ENCODE measurements around the gene PPP2R3A. TPM values are rescaled to one million over a fixed set of nuclear protein-coding genes. Genes with fewer than 3 reads are reported as not detected.
"Not testable (repeated sequence)": the region's sequence is repeated elsewhere in the genome, so short reads cannot be mapped to it uniquely, and the experiment has no call there.

The PPP2R3A gene
- total RNA-seq, 2 experiments from 2014 or later, result 0.05 to 0.21 TPM

- H3K4me1 Mint-ChIP-seq (ENCODE audit: low read depth); H3K36me3 Mint-ChIP-seq (ENCODE audit: low read depth); H3K4me3 Mint-ChIP-seq; ATAC-seq; H3K27ac Mint-ChIP-seq; DNase-seq; CTCF ChIA-PET; H3K27me3 Mint-ChIP-seq (ENCODE audit: low read depth); H3K9me3 Mint-ChIP-seq (ENCODE audit: insufficient read depth); POLR2A ChIA-PET: not testable (repeated sequence)
Measured at GRCh38 chr3:136119332-136119731, 153.8 kb downstream of the PPP2R3A start.

GRCh38 chr3:136119783-136120182, 154.3 kb downstream of the PPP2R3A start:
- H3K36me3 Mint-ChIP-seq (ENCODE audit: low read depth); H3K4me1 Mint-ChIP-seq (ENCODE audit: low read depth); DNase-seq; H3K27ac Mint-ChIP-seq; H3K4me3 Mint-ChIP-seq; H3K27me3 Mint-ChIP-seq (ENCODE audit: low read depth); POLR2A ChIA-PET; CTCF ChIA-PET; H3K9me3 Mint-ChIP-seq (ENCODE audit: insufficient read depth); ATAC-seq: not testable (repeated sequence)

- DNase-seq (no peak), ATAC-seq (no peak)
- H3K4me3 Mint-ChIP-seq, result no peak overlapping the region
- peaks cover 5% of the 10 kb centered on the region for H3K36me3 Mint-ChIP-seq (ENCODE audit: low read depth)
- no peaks in the 10 kb centered on the region for H3K9me3 Mint-ChIP-seq (ENCODE audit: insufficient read depth)
- H3K27ac Mint-ChIP-seq, result no peak overlapping the region
- peaks cover 5% of the 10 kb centered on the region for H3K27me3 Mint-ChIP-seq (ENCODE audit: low read depth)
- ChIA-PET CTCF (no interaction called here), POLR2A (no interaction called here)
- no peaks in the 10 kb centered on the region for H3K4me1 Mint-ChIP-seq (ENCODE audit: low read depth)
Measured at GRCh38 chr3:136120373-136121348, 155.1 kb downstream of the PPP2R3A start.

- Mint-ChIP-seq H3K27me3 (ENCODE audit: low read depth) (peaks cover 2% of the 10 kb centered on the region), H3K4me3 (no peak overlapping the region), H3K9me3 (ENCODE audit: insufficient read depth) (no peaks in the 10 kb centered on the region), H3K4me1 (ENCODE audit: low read depth) (no peaks in the 10 kb centered on the region), H3K27ac (no peak overlapping the region), H3K36me3 (ENCODE audit: low read depth) (peaks cover 2% of the 10 kb centered on the region)
- CTCF ChIA-PET, result no interaction called here
- POLR2A ChIA-PET, result no interaction called here
- ATAC-seq (no peak), DNase-seq (no peak)
Measured at GRCh38 chr3:136122006-136122405, 156.5 kb downstream of the PPP2R3A start.

- POLR2A ChIA-PET; CTCF ChIA-PET; H3K36me3 Mint-ChIP-seq (ENCODE audit: low read depth); ATAC-seq; H3K27me3 Mint-ChIP-seq (ENCODE audit: low read depth); DNase-seq; H3K27ac Mint-ChIP-seq; H3K4me1 Mint-ChIP-seq (ENCODE audit: low read depth); H3K9me3 Mint-ChIP-seq (ENCODE audit: insufficient read depth); H3K4me3 Mint-ChIP-seq: not testable (repeated sequence)
Measured at GRCh38 chr3:136131647-136132046, 166.1 kb downstream of the PPP2R3A start.

- Mint-ChIP-seq H3K27me3 (ENCODE audit: low read depth) (peaks cover 5% of the 10 kb centered on the region), H3K4me1 (ENCODE audit: low read depth) (peaks cover 5% of the 10 kb centered on the region), H3K9me3 (ENCODE audit: insufficient read depth) (no peaks in the 10 kb centered on the region), H3K27ac (no peak overlapping the region), H3K4me3 (no peak overlapping the region), H3K36me3 (ENCODE audit: low read depth) (no peaks in the 10 kb centered on the region)
- DNase-seq, result no peak
- POLR2A ChIA-PET, result no interaction called here
- CTCF ChIA-PET, result no interaction called here
- no peak for ATAC-seq
Measured at GRCh38 chr3:136134091-136134490, 168.6 kb downstream of the PPP2R3A start.

- Mint-ChIP-seq H3K27ac (no peak overlapping the region), H3K4me3 (no peak overlapping the region), H3K4me1 (ENCODE audit: low read depth) (peaks cover 5% of the 10 kb centered on the region), H3K9me3 (ENCODE audit: insufficient read depth) (no peaks in the 10 kb centered on the region), H3K27me3 (ENCODE audit: low read depth) (peaks cover 1% of the 10 kb centered on the region), H3K36me3 (ENCODE audit: low read depth) (no peaks in the 10 kb centered on the region)
- ATAC-seq, result no peak
- POLR2A ChIA-PET, result no interaction called here
- CTCF ChIA-PET, result no interaction called here
- DNase-seq, result no peak
Measured at GRCh38 chr3:136135039-136135802, 169.7 kb downstream of the PPP2R3A start.

GRCh38 chr3:136136454-136136853, 170.9 kb downstream of the PPP2R3A start:
- Mint-ChIP-seq H3K27ac (no peak overlapping the region), H3K36me3 (ENCODE audit: low read depth) (no peaks in the 10 kb centered on the region), H3K9me3 (ENCODE audit: insufficient read depth) (no peaks in the 10 kb centered on the region), H3K27me3 (ENCODE audit: low read depth) (no peaks in the 10 kb centered on the region), H3K4me3 (no peak overlapping the region), H3K4me1 (ENCODE audit: low read depth) (peaks cover 5% of the 10 kb centered on the region)
- ChIA-PET POLR2A (interaction anchor here (0.8 kb wide), 1 partner anchor 616 kb away, joined by 3 read pairs; no protein-coding TSS in a partner anchor), CTCF (interaction anchor here (0.8 kb wide), 1 partner anchor 59 kb away, joined by 3 read pairs; no protein-coding TSS in a partner anchor)
- ATAC-seq, result no peak
- no peak for DNase-seq

- H3K27me3 Mint-ChIP-seq (ENCODE audit: low read depth), result no peaks in the 10 kb centered on the region
- ATAC-seq, result no peak
- peaks cover 12% of the 10 kb centered on the region for H3K36me3 Mint-ChIP-seq (ENCODE audit: low read depth)
- H3K27ac Mint-ChIP-seq, result no peak overlapping the region
- H3K4me3 Mint-ChIP-seq, result no peak overlapping the region
- no peak for DNase-seq
- H3K9me3 Mint-ChIP-seq (ENCODE audit: insufficient read depth), result no peaks in the 10 kb centered on the region
- CTCF ChIA-PET, result no interaction called here
- POLR2A ChIA-PET, result interaction anchor here (0.6 to 1.3 kb wide), 2 partner anchors 53 to 323 kb away, joined by 3 to 4 read pairs; no protein-coding TSS in a partner anchor
- peaks cover 3% of the 10 kb centered on the region for H3K4me1 Mint-ChIP-seq (ENCODE audit: low read depth)
Measured at GRCh38 chr3:136141291-136141785, 175.8 kb downstream of the PPP2R3A start.

GRCh38 chr3:136141891-136142290, 176.4 kb downstream of the PPP2R3A start:
- ChIA-PET POLR2A (interaction anchor here (1.3 kb wide), 1 partner anchor 53 kb away, joined by 4 read pairs; no protein-coding TSS in a partner anchor), CTCF (no interaction called here)
- Mint-ChIP-seq H3K36me3 (ENCODE audit: low read depth) (peaks cover 14% of the 10 kb centered on the region), H3K4me3 (no peak overlapping the region), H3K27me3 (ENCODE audit: low read depth) (no peaks in the 10 kb centered on the region), H3K9me3 (ENCODE audit: insufficient read depth) (no peaks in the 10 kb centered on the region), H3K27ac (no peak overlapping the region), H3K4me1 (ENCODE audit: low read depth) (peaks cover 3% of the 10 kb centered on the region)
- ATAC-seq, result no peak
- no peak for DNase-seq

- ATAC-seq, result no peak
- CTCF ChIA-PET, result interaction anchor here (1.5 kb wide), 1 partner anchor 871 kb away, joined by 3 read pairs; no protein-coding TSS in a partner anchor
Measured at GRCh38 chr3:136142592-136142991, 177.1 kb downstream of the PPP2R3A start.

GRCh38 chr3:136144397-136144796, 178.9 kb downstream of the PPP2R3A start:
- DNase-seq; H3K4me1 Mint-ChIP-seq (ENCODE audit: low read depth); H3K27me3 Mint-ChIP-seq (ENCODE audit: low read depth); ATAC-seq; H3K27ac Mint-ChIP-seq; POLR2A ChIA-PET; H3K9me3 Mint-ChIP-seq (ENCODE audit: insufficient read depth); H3K4me3 Mint-ChIP-seq: not testable (repeated sequence)
- CTCF ChIA-PET, result interaction anchor here (1.0 kb wide), 1 partner anchor 608 kb away, joined by 3 read pairs; no protein-coding TSS in a partner anchor
- peaks cover 26% of the 10 kb centered on the region for H3K36me3 Mint-ChIP-seq (ENCODE audit: low read depth)

More at GRCh38 chr3:136142592-136142991, 177.1 kb downstream of the PPP2R3A start:
- H3K27me3 Mint-ChIP-seq (ENCODE audit: low read depth), result no peaks in the 10 kb centered on the region
- no peak overlapping the region for H3K4me3 Mint-ChIP-seq
- H3K27ac Mint-ChIP-seq, result no peak overlapping the region
- H3K4me1 Mint-ChIP-seq (ENCODE audit: low read depth), result peaks cover 3% of the 10 kb centered on the region
- POLR2A ChIA-PET, result interaction anchor here (1.3 kb wide), 1 partner anchor 52 kb away, joined by 4 read pairs; no protein-coding TSS in a partner anchor
- H3K36me3 Mint-ChIP-seq (ENCODE audit: low read depth), result peaks cover 17% of the 10 kb centered on the region
- DNase-seq, result no peak
- no peaks in the 10 kb centered on the region for H3K9me3 Mint-ChIP-seq (ENCODE audit: insufficient read depth)

Data from activated CD8-positive, alpha-beta T cell treated with anti-CD3 and anti-CD28 coated beads, Interleukin-2, amount 10 ng/mL, durations not matched to agents 7 days and 5 days (primary cell).